Measurements from ENCODE around the gene MFSD12.
"Not testable (repeated sequence)": the region's sequence is repeated elsewhere in the genome, so short reads cannot be mapped to it uniquely, and the experiment has no call there.

The MFSD12 gene

GRCh38 chr19:3536429-3537100 is 20.8 kb downstream of the MFSD12 start:
- no peak for DNase-seq (ENCODE audit: low read depth)

GRCh38 chr19:3535981-3536380 is 21.4 kb downstream of the MFSD12 start:
- no peak for DNase-seq (ENCODE audit: low read depth)

- DNase-seq (ENCODE audit: low read depth), result no peak
Measured at GRCh38 chr19:3535563-3535965, 21.8 kb downstream of the MFSD12 start.

- DNase-seq (ENCODE audit: low read depth), result no peak
Measured at GRCh38 chr19:3535235-3535535, 22.2 kb downstream of the MFSD12 start.

- DNase-seq (ENCODE audit: low read depth), result no peak
Measured at GRCh38 chr19:3534375-3535234, 22.8 kb downstream of the MFSD12 start.

GRCh38 chr19:3533563-3534216 is 23.7 kb downstream of the MFSD12 start:
- DNase-seq (ENCODE audit: low read depth), result no peak

- DNase-seq (ENCODE audit: low read depth), result no peak
Measured at GRCh38 chr19:3533033-3533432, 24.4 kb downstream of the MFSD12 start.

GRCh38 chr19:3532154-3532786 is 25.1 kb downstream of the MFSD12 start:
- DNase-seq (ENCODE audit: low read depth), result no peak

GRCh38 chr19:3531716-3532115 is 25.7 kb downstream of the MFSD12 start:
- DNase-seq (ENCODE audit: low read depth), result no peak

- no peak for DNase-seq (ENCODE audit: low read depth)
Measured at GRCh38 chr19:3530389-3530788, 27.0 kb downstream of the MFSD12 start.

- DNase-seq (ENCODE audit: low read depth), result not testable (repeated sequence)
Measured at GRCh38 chr19:3529299-3529698, 28.1 kb downstream of the MFSD12 start.

- DNase-seq (ENCODE audit: low read depth), result no peak
Measured at GRCh38 chr19:3528539-3529211, 28.7 kb downstream of the MFSD12 start.

GRCh38 chr19:3528080-3528479 is 29.3 kb downstream of the MFSD12 start:
- DNase-seq (ENCODE audit: low read depth), result no peak

- no peak for DNase-seq (ENCODE audit: low read depth)
Measured at GRCh38 chr19:3527238-3527910, 30.0 kb downstream of the MFSD12 start.

- no peak for DNase-seq (ENCODE audit: low read depth)
Measured at GRCh38 chr19:3526507-3527237, 30.7 kb downstream of the MFSD12 start.

- DNase-seq (ENCODE audit: low read depth), result no peak
Measured at GRCh38 chr19:3524904-3525451, 32.4 kb downstream of the MFSD12 start.

- no peak for DNase-seq (ENCODE audit: low read depth)
Measured at GRCh38 chr19:3524078-3524842, 33.1 kb downstream of the MFSD12 start.

GRCh38 chr19:3523361-3524077 is 33.9 kb downstream of the MFSD12 start:
- no peak for DNase-seq (ENCODE audit: low read depth)
